ENCODE data around the gene KRTAP5-5. TPM values are rescaled to one million over a fixed set of nuclear protein-coding genes. Genes with fewer than 3 reads are reported as not detected.
A peak's percentile ranks its signal among the peaks of the same experiment; 100 is the strongest.

Gene KRTAP5-5
- total and polyA plus RNA-seq, 2 of the 13 experiments (the other 11 are each of a cell fraction or from before 2014, with no cell fraction given): not detected

DNA sequence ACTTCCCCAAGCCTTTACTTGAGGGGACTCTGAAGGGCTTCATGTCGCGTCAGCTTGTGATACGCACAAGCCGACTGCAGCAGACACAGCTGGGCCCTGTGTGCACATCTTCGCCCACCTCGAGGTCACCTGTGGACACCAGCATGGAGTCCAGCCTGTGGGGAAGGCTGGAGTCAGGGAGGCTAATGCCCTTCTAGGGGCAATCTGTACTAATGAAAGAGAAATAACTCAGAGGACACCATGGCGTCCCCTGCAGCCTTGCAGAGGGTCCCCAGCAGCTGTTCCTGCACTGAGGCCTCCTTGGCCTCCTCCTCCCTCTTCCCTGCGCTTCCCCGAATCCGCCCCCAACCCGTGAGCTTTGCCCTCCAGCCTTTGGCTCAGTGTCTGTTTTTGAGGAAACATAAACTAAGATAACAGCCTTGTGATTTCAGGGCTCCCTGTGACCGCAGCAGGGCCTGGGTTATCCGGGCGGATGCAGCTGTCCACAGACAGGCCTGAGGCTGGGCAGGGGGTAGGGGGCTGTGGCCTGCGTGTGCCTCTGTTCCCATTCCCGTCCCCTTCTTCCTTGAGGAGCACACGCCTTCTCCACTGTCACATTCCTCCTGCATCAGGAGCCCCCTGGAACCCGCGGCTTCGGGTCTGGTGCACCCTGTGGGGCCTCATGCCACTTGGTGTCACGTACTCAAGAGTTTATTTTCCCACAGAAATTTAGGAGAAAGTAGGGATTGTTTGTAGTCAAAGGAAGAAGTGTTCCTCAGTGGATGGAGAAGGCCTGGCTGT, 25.0 kb downstream of the KRTAP5-5 start (continued):
- TF ChIP-seq KDM5B (CRISPR knock-in tag; IDR thresholded peaks at IDR 0.05; ENCODE audit: borderline replicate concordance): peak; percentile 46; the same call in 1 of the 2 replicates
- TF ChIP-seq KDM6A (CRISPR knock-in tag; IDR thresholded peaks at IDR 0.05; ENCODE audit: low read depth): 0 out of 2 replicates have a peak, but pooled peaks have one; percentile 48
- peak; percentile 89 for TF ChIP-seq NCOA2 (CRISPR knock-in tag; IDR thresholded peaks at IDR 0.05)
- peak; percentile 86 for TF ChIP-seq SALL1 (CRISPR knock-in tag; IDR thresholded peaks at IDR 0.05)
- no peak for TF ChIP-seq ZFYVE20 (CRISPR knock-in tag; IDR thresholded peaks at IDR 0.05; ENCODE audit: borderline replicate concordance, low read depth)
- TF ChIP-seq, protein P1, sequence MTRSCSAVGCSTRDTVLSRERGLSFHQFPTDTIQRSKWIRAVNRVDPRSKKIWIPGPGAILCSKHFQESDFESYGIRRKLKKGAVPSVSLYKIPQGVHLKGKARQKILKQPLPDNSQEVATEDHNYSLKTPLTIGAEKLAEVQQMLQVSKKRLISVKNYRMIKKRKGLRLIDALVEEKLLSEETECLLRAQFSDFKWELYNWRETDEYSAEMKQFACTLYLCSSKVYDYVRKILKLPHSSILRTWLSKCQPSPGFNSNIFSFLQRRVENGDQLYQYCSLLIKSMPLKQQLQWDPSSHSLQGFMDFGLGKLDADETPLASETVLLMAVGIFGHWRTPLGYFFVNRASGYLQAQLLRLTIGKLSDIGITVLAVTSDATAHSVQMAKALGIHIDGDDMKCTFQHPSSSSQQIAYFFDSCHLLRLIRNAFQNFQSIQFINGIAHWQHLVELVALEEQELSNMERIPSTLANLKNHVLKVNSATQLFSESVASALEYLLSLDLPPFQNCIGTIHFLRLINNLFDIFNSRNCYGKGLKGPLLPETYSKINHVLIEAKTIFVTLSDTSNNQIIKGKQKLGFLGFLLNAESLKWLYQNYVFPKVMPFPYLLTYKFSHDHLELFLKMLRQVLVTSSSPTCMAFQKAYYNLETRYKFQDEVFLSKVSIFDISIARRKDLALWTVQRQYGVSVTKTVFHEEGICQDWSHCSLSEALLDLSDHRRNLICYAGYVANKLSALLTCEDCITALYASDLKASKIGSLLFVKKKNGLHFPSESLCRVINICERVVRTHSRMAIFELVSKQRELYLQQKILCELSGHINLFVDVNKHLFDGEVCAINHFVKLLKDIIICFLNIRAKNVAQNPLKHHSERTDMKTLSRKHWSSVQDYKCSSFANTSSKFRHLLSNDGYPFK (CRISPR knock-in tag; IDR thresholded peaks at IDR 0.05; ENCODE audit: borderline replicate concordance): peak; percentile 38; the same call in 1 of the 2 replicates
- TF ChIP-seq NR2F2 (IDR thresholded peaks at IDR 0.05; ENCODE audit: borderline replicate concordance, low read depth): peak; percentile 58; the same call in 1 of the 2 replicates
- 0 out of 2 replicates have a peak, but pooled peaks have one; percentile 13 for TF ChIP-seq ZNF331 (CRISPR knock-in tag; IDR thresholded peaks at IDR 0.05)
- TF ChIP-seq, protein P2, sequence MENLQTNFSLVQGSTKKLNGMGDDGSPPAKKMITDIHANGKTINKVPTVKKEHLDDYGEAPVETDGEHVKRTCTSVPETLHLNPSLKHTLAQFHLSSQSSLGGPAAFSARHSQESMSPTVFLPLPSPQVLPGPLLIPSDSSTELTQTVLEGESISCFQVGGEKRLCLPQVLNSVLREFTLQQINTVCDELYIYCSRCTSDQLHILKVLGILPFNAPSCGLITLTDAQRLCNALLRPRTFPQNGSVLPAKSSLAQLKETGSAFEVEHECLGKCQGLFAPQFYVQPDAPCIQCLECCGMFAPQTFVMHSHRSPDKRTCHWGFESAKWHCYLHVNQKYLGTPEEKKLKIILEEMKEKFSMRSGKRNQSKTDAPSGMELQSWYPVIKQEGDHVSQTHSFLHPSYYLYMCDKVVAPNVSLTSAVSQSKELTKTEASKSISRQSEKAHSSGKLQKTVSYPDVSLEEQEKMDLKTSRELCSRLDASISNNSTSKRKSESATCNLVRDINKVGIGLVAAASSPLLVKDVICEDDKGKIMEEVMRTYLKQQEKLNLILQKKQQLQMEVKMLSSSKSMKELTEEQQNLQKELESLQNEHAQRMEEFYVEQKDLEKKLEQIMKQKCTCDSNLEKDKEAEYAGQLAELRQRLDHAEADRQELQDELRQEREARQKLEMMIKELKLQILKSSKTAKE (CRISPR knock-in tag; IDR thresholded peaks at IDR 0.05; ENCODE audit: borderline replicate concordance): peak; percentile 91
- TF ChIP-seq ZNF552 (CRISPR knock-in tag; IDR thresholded peaks at IDR 0.05; ENCODE audit: borderline replicate concordance): 0 out of 2 replicates have a peak, but pooled peaks have one; percentile 58
- TF ChIP-seq HNF4A (CRISPR knock-in tag; IDR thresholded peaks at IDR 0.05): peak; percentile 89
- TF ChIP-seq, protein P3, sequence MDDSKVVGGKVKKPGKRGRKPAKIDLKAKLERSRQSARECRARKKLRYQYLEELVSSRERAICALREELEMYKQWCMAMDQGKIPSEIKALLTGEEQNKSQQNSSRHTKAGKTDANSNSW (CRISPR knock-in tag; IDR thresholded peaks at IDR 0.05; ENCODE audit: borderline replicate concordance): no peak
- TF ChIP-seq, protein P4, sequence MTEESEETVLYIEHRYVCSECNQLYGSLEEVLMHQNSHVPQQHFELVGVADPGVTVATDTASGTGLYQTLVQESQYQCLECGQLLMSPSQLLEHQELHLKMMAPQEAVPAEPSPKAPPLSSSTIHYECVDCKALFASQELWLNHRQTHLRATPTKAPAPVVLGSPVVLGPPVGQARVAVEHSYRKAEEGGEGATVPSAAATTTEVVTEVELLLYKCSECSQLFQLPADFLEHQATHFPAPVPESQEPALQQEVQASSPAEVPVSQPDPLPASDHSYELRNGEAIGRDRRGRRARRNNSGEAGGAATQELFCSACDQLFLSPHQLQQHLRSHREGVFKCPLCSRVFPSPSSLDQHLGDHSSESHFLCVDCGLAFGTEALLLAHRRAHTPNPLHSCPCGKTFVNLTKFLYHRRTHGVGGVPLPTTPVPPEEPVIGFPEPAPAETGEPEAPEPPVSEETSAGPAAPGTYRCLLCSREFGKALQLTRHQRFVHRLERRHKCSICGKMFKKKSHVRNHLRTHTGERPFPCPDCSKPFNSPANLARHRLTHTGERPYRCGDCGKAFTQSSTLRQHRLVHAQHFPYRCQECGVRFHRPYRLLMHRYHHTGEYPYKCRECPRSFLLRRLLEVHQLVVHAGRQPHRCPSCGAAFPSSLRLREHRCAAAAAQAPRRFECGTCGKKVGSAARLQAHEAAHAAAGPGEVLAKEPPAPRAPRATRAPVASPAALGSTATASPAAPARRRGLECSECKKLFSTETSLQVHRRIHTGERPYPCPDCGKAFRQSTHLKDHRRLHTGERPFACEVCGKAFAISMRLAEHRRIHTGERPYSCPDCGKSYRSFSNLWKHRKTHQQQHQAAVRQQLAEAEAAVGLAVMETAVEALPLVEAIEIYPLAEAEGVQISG (CRISPR knock-in tag; IDR thresholded peaks at IDR 0.05): no peak
- TF ChIP-seq FOXA1 (IDR thresholded peaks at IDR 0.05): no peak
- peak; percentile 33 for TF ChIP-seq FOXA1 (CRISPR knock-in tag; IDR thresholded peaks at IDR 0.05)
- peak; percentile 71; the same call in 1 of the 2 replicates for TF ChIP-seq ERF (CRISPR knock-in tag; IDR thresholded peaks at IDR 0.05)
- 0 out of 2 replicates have a peak, but pooled peaks have one; percentile 68 for TF ChIP-seq ZNF746 (CRISPR knock-in tag; IDR thresholded peaks at IDR 0.05)
- peak; percentile 90 for TF ChIP-seq ZBTB7B (CRISPR knock-in tag; IDR thresholded peaks at IDR 0.05)
- TF ChIP-seq ZNF333 (CRISPR knock-in tag; IDR thresholded peaks at IDR 0.05; ENCODE audit: borderline replicate concordance): no peak
